GM15510 (cell line): ENCODE measurements around the gene RAP1A.

ENCODE experiments used
- POLR2A ChIP-seq: IDR thresholded peaks from 3 replicates; pipeline ENCODE4 v1.6.1; 2011; ENCODE audit warnings: borderline replicate concordance; ENCODE audit not compliant: insufficient read length; ENCODE audit errors: extremely low read depth

Gene RAP1A

GRCh38 chr1:111611986-111612385 is 7.6 kb upstream of the RAP1A start:
- TF ChIP-seq POLR2A, result no peak

- no peak for TF ChIP-seq POLR2A
Measured at GRCh38 chr1:111615870-111616715, 3.5 kb upstream of the RAP1A start.

GRCh38 chr1:111618081-111618480 is 1.5 kb upstream of the RAP1A start:
- no peak for TF ChIP-seq POLR2A

- TF ChIP-seq POLR2A, result no peak
Measured at GRCh38 chr1:111618961-111619634, 491 bp upstream of the RAP1A start.

GRCh38 chr1:111620441-111620971 is 917 bp downstream of the RAP1A start:
- TF ChIP-seq POLR2A, result no peak

GRCh38 chr1:111621050-111621449 is 1.5 kb downstream of the RAP1A start:
- no peak for TF ChIP-seq POLR2A

- no peak for TF ChIP-seq POLR2A
Measured at GRCh38 chr1:111622166-111622565, 2.6 kb downstream of the RAP1A start.

GRCh38 chr1:111624382-111624781 is 4.8 kb downstream of the RAP1A start:
- TF ChIP-seq POLR2A, result no peak

- TF ChIP-seq POLR2A, result no peak
Measured at GRCh38 chr1:111625276-111625675, 5.7 kb downstream of the RAP1A start.

GRCh38 chr1:111628153-111628552 is 8.6 kb downstream of the RAP1A start:
- no peak for TF ChIP-seq POLR2A

GRCh38 chr1:111629190-111629954 is 9.8 kb downstream of the RAP1A start:
- no peak for TF ChIP-seq POLR2A

GRCh38 chr1:111630567-111630966 is 11.0 kb downstream of the RAP1A start:
- no peak for TF ChIP-seq POLR2A

GRCh38 chr1:111631502-111631901 is 11.9 kb downstream of the RAP1A start:
- no peak for TF ChIP-seq POLR2A

GRCh38 chr1:111633736-111634247 is 14.2 kb downstream of the RAP1A start:
- TF ChIP-seq POLR2A, result no peak
